Activated CD4-positive, alpha-beta T cell treated with anti-CD3 and anti-CD28 coated beads for 4 hours (primary cell): Measurements from ENCODE around the gene NDUFB4.
"Not testable (repeated sequence)": the region's sequence is repeated elsewhere in the genome, so short reads cannot be mapped to it uniquely, and the experiment has no call there.

Experiments used
- DNase-seq, 2 donors: peaks; one replicate each; pipeline ENCODE4 v3.0.0-alpha.2; 2020

NDUFB4 gene

GRCh38 chr3:120572027-120572426 lies 24.1 kb upstream of the NDUFB4 start:
- no peak for DNase-seq

GRCh38 chr3:120587332-120587975 lies 8.7 kb upstream of the NDUFB4 start:
- no peak for DNase-seq

GRCh38 chr3:120595788-120596115 lies 384 bp upstream of the NDUFB4 start:
- no peak for DNase-seq

GRCh38 chr3:120596853-120597223 lies 702 bp downstream of the NDUFB4 start:
- no peak for DNase-seq

- DNase-seq, result no peak
These were observed 1.4 kb downstream of the NDUFB4 start for GRCh38 chr3:120597445-120598049.

GRCh38 chr3:120599211-120599610 lies 3.1 kb downstream of the NDUFB4 start:
- no peak for DNase-seq

GRCh38 chr3:120601554-120601953 lies 5.4 kb downstream of the NDUFB4 start:
- no peak for DNase-seq

- no peak for DNase-seq
These were observed 6.5 kb downstream of the NDUFB4 start for GRCh38 chr3:120602682-120603081.

- DNase-seq, result no peak
These were observed 8.2 kb downstream of the NDUFB4 start for GRCh38 chr3:120604382-120604781.

GRCh38 chr3:120604784-120605183 lies 8.6 kb downstream of the NDUFB4 start:
- no peak for DNase-seq

- no peak for DNase-seq
These were observed 12.4 kb downstream of the NDUFB4 start for GRCh38 chr3:120608506-120608905.

- DNase-seq, result no peak
These were observed 18.6 kb downstream of the NDUFB4 start for GRCh38 chr3:120614765-120615164.

GRCh38 chr3:120615847-120616609 lies 19.9 kb downstream of the NDUFB4 start:
- DNase-seq, result no peak

- DNase-seq, result not testable (repeated sequence)
These were observed 20.6 kb downstream of the NDUFB4 start for GRCh38 chr3:120616745-120617144.

GRCh38 chr3:120622457-120622856 lies 26.3 kb downstream of the NDUFB4 start:
- no peak for DNase-seq

GRCh38 chr3:120622870-120623726 lies 27.0 kb downstream of the NDUFB4 start:
- DNase-seq, result no peak

GRCh38 chr3:120623727-120624093 lies 27.6 kb downstream of the NDUFB4 start:
- no peak for DNase-seq

- DNase-seq, result no peak
These were observed 29.0 kb downstream of the NDUFB4 start for GRCh38 chr3:120625159-120625586.

- no peak for DNase-seq
These were observed 38.4 kb downstream of the NDUFB4 start for GRCh38 chr3:120634539-120634938.

GRCh38 chr3:120636795-120637401 lies 40.8 kb downstream of the NDUFB4 start:
- DNase-seq, result no peak

GRCh38 chr3:120637851-120638559 lies 41.9 kb downstream of the NDUFB4 start:
- DNase-seq, result no peak

GRCh38 chr3:120638820-120639219 lies 42.7 kb downstream of the NDUFB4 start:
- DNase-seq, result not testable (repeated sequence)
